Calu3 (cell line): ENCODE results near the gene NT5DC2. TPM values are rescaled to one million over a fixed set of nuclear protein-coding genes. Genes with fewer than 3 reads are reported as not detected.

Experiments used
- BruUV-seq: library from RNA; stranded (reverse); fragments of 400-500 nt; replicated peaks from 2 replicates; lab custom pipeline; 2021; lab: Mats Ljungman, UMichigan
- CTCF ChIA-PET: fragments of 300-600 bp; sonication (Branson Sonifier 250); formaldehyde crosslinking; loops from one replicate; lab custom pipeline; 2022; ENCODE audit warnings: antibody characterized with exemption; lab: Charles Lee
- DNase-seq: peaks from one replicate; pipeline ENCODE4 v3.0.0; 2022
- H3K27ac Mint-ChIP-seq: one replicate; pipeline ENCODE4 v1.8.0; 2022; ENCODE audit warnings: mixed read lengths; ENCODE audit not compliant: unreplicated experiment
- H3K27me3 Mint-ChIP-seq: one replicate; pipeline ENCODE4 v1.8.0; 2022; ENCODE audit warnings: mixed read lengths; ENCODE audit not compliant: unreplicated experiment
- H3K36me3 Mint-ChIP-seq: one replicate; pipeline ENCODE4 v1.8.0; 2022; ENCODE audit warnings: mild to moderate bottlenecking, moderate library complexity, mixed read lengths; ENCODE audit not compliant: insufficient read depth, unreplicated experiment
- H3K4me1 Mint-ChIP-seq: one replicate; pipeline ENCODE4 v1.8.0; 2022; ENCODE audit warnings: mild to moderate bottlenecking, low read depth, mixed read lengths; ENCODE audit not compliant: unreplicated experiment
- H3K4me3 Mint-ChIP-seq: one replicate; pipeline ENCODE4 v1.8.0; 2022; ENCODE audit warnings: mild to moderate bottlenecking, low read depth, moderate library complexity, mixed read lengths; ENCODE audit not compliant: unreplicated experiment
- H3K9me3 Mint-ChIP-seq: one replicate; pipeline ENCODE4 v1.8.0; 2022; ENCODE audit warnings: low read depth, mixed read lengths; ENCODE audit not compliant: unreplicated experiment
- intact Hi-C: fragments of 100-400 bp; cut with micrococcal nuclease; formaldehyde crosslinking; loops from one replicate; pipeline ENCODE4 v1.10.0; 2022; ENCODE audit not compliant: unreplicated experiment
- total RNA-seq: library from RNA; stranded (reverse); gene quantifications from 2 replicates; pipeline ENCODE4 v1.2.3, GENCODE V29; 2022
- TF ChIP-seq, protein P1 (sequence below): fragments of 200-600 bp; IDR thresholded peaks from one replicate; pipeline ENCODE4 v1.8.0; 2022; ENCODE audit warnings: antibody characterized with exemption; ENCODE audit not compliant: unreplicated experiment

The NT5DC2 gene
- total RNA-seq, 1 experiment from 2014 or later, result 146 TPM

GRCh38 chr3:52494886-52495495, 38.7 kb downstream of the NT5DC2 start, which contains the start of gene STAB1:
STAB1 (plus strand) TSS chr3:52495338; CDS start chr3:52495414, 76 bp downstream.
- H3K36me3 Mint-ChIP-seq, result peaks cover 4% of the 10 kb centered on the region
- H3K27me3 Mint-ChIP-seq, result peaks cover 4% of the 10 kb centered on the region
- DNase-seq, result no peak
- BruUV-seq, result no TSS peak
- no peak within 1 kb of the TSS for H3K4me3 Mint-ChIP-seq
- TF ChIP-seq, protein P1, sequence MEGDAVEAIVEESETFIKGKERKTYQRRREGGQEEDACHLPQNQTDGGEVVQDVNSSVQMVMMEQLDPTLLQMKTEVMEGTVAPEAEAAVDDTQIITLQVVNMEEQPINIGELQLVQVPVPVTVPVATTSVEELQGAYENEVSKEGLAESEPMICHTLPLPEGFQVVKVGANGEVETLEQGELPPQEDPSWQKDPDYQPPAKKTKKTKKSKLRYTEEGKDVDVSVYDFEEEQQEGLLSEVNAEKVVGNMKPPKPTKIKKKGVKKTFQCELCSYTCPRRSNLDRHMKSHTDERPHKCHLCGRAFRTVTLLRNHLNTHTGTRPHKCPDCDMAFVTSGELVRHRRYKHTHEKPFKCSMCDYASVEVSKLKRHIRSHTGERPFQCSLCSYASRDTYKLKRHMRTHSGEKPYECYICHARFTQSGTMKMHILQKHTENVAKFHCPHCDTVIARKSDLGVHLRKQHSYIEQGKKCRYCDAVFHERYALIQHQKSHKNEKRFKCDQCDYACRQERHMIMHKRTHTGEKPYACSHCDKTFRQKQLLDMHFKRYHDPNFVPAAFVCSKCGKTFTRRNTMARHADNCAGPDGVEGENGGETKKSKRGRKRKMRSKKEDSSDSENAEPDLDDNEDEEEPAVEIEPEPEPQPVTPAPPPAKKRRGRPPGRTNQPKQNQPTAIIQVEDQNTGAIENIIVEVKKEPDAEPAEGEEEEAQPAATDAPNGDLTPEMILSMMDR, result no peak
- CTCF ChIA-PET, result no interaction called here
- intact Hi-C loops, result no loop called here
- no peaks in the 10 kb centered on the region for H3K9me3 Mint-ChIP-seq
- no peak within 1 kb of the TSS for H3K27ac Mint-ChIP-seq
- no peaks in the 10 kb centered on the region for H3K4me1 Mint-ChIP-seq

DNA sequence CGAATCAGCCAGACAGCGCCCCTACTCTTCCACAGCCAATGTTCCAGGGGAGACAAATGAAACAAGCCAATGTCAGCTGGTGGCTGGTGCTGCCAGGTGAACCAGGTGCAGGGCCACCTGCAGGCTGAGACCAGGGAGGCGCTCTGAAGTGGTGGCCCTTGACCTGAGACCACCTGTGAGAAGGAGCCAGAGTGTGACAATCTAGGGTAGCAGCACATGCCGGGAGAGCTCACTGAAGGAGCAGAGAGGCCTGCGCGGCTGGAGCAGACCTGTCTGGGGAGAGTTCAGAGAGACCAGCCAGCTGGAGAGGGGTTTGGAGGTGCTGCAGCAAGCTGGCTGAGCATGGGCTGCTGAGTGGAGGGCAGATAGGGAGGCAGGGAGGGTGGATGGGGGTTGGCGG, 39.2 kb downstream of the NT5DC2 start:
- no peaks in the 10 kb centered on the region for H3K4me1 Mint-ChIP-seq
- no peak overlapping the region for H3K27ac Mint-ChIP-seq
- no peaks in the 10 kb centered on the region for H3K9me3 Mint-ChIP-seq
- no peak overlapping the region for H3K4me3 Mint-ChIP-seq
- no TSS peak for BruUV-seq
- CTCF ChIA-PET, result no interaction called here
- no peaks in the 10 kb centered on the region for H3K27me3 Mint-ChIP-seq
- intact Hi-C loops, result no loop called here
- TF ChIP-seq, protein P1, result no peak
- no peak for DNase-seq
- H3K36me3 Mint-ChIP-seq, result peaks cover 4% of the 10 kb centered on the region

GRCh38 chr3:52493232-52494017, 40.2 kb downstream of the NT5DC2 start:
- intact Hi-C loops, result no loop called here
- Mint-ChIP-seq H3K4me3 (no peak overlapping the region), H3K27me3 (no peaks in the 10 kb centered on the region), H3K9me3 (no peaks in the 10 kb centered on the region), H3K27ac (no peak overlapping the region), H3K36me3 (peaks cover 4% of the 10 kb centered on the region), H3K4me1 (no peaks in the 10 kb centered on the region)
- BruUV-seq, result no TSS peak
- CTCF ChIA-PET, result no interaction called here
- no peak for DNase-seq
- TF ChIP-seq, protein P1, result no peak

DNA sequence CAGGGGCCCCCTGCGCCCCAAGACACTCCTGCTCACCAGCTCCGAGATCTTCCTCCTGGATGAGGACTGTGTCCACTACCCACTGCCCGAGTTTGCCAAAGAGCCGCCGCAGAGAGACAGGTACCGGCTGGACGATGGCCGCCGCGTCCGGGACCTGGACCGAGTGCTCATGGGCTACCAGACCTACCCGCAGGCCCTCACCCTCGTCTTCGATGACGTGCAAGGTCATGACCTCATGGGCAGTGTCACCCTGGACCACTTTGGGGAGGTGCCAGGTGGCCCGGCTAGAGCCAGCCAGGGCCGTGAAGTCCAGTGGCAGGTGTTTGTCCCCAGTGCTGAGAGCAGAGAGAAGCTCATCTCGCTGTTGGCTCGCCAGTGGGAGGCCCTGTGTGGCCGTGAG, 41.6 kb downstream of the NT5DC2 start:
- H3K27me3 Mint-ChIP-seq, result no peaks in the 10 kb centered on the region
- peaks cover 4% of the 10 kb centered on the region for H3K36me3 Mint-ChIP-seq
- CTCF ChIA-PET, result no interaction called here
- DNase-seq, result no peak
- no TSS peak for BruUV-seq
- H3K4me1 Mint-ChIP-seq, result no peaks in the 10 kb centered on the region
- H3K4me3 Mint-ChIP-seq, result no peak overlapping the region
- intact Hi-C loops, result no loop called here
- TF ChIP-seq, protein P1, result no peak
- no peak overlapping the region for H3K27ac Mint-ChIP-seq
- H3K9me3 Mint-ChIP-seq, result no peaks in the 10 kb centered on the region
